Stimulated activated CD8-positive, alpha-beta memory T cell treated with anti-CD3 and anti-CD28 coated beads, Interleukin-12 subunit alpha, Interleukin-12 subunit beta, amount 100 ng/mL, for 24 hours (primary cell): ENCODE measurements around the gene HES7.

Experiments
- DNase-seq: peaks from one replicate; pipeline ENCODE4 v3.0.0-alpha.2; 2020; ENCODE audit errors: extremely low read depth

HES7 gene

DNA sequence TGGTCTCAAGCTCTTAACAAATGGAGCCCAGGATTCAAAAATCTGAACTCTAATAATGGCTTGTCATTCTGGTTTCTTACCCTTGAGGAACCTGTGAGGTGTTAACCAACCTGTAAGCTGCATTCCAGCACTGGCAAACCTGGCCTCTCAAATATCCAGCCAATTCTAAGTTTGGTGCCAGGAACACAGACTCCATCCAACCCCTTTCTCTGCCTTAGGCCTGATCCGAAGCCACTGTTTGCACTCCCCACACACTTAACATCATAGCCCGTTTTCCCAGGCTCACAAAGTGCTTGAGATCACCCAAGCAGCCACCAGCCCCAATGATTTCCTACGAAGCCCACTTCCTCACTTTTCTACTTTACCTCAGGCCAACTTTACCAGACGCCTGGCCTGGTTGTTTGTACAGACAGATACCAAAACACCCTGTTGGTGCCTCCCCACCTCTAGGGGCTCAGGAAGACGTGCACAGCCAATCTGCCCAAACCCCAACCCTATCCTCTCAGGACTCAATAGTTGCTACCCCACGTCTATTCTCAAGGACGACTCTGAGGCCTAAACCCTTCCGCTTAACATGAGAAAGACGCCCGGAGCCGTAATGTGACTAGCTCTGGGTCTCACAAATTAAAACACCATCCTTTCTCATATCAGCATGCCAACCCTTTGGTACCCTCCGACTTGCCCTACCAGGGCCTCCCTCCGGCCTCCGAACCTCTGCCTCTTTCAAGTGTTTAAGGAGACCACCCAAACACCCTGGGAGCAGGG is 31.5 kb upstream of the HES7 start:
- DNase-seq: no peak

DNA sequence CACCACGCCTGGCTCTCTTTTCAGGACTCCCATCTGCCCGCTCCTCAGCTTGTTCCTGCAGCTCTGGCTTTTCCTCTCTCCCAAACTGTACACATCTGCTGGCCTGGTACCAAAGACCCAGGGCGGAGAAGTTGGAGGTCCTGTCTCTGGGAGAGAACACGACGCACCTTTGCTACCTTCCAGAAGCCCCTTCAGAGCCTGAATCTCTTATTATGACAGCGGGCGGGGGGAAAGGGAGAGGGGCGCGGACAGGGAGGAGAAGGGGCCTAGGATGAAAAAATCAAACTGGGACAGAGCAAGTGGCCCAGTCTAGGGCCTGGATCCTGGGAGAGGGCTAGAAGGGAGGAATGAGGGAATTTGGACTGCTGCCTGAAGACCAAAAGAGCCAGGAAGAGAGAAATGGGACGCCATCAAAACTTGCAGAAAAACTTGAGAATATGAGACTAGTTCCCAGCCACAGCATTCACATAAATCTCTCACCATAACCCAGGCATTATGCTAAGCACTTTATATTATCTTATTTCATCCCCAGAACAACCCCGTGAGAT is 30.8 kb upstream of the HES7 start:
- DNase-seq: no peak

DNA sequence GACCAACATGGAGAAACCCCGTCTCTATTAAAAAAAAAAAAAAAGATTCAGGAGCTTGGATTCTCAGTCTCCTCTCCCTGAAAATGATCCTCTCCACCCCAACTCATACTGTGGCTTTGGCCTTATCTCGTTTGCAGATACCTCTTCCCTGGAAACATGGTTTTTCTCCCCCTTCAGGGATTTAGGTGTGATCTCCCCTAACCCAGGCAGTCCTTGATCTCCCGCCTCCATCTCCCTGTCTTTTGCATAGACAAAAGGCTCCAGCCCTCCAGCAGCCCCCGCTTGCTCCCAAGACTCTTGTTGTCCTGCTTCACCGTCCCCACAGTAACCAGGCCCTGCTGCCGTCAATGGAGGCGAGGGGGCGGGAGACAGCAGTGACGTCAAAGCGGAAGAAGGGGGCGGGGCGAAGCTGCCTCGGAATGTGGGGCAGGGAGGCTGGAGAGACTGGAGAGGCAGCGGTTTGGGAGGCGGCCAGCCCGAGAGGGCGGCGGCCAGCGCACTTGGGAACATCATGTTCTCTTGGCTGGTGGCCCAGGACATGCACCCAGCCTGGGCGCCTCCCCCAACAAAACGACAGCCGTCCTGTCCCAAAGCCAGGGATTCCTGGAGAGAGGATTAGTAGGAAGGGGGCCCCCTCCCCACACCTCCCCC is 30.2 kb upstream of the HES7 start:
- DNase-seq: peak; percentile 61

DNA sequence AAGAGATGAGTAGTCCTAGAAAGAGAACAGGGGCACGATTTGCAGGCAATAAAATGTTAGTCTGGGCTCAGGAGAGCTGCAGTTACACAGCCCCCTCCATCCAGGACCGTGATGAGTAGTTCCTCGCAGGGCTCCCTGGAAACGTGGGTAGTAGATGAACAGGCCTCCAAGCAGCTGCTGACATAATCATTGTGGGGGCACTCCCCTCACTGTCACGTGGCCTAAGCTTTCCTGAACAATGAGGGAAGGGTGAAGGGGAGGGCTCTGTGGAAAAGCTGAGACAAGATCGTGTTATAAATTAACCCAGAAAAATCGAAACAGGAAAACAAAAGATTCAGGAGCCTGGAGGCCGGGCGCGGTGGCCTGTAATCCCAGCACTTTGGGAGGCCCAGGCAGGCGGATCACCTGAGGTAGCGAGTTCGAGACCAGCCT is 29.6 kb upstream of the HES7 start:
- no peak for DNase-seq

DNA sequence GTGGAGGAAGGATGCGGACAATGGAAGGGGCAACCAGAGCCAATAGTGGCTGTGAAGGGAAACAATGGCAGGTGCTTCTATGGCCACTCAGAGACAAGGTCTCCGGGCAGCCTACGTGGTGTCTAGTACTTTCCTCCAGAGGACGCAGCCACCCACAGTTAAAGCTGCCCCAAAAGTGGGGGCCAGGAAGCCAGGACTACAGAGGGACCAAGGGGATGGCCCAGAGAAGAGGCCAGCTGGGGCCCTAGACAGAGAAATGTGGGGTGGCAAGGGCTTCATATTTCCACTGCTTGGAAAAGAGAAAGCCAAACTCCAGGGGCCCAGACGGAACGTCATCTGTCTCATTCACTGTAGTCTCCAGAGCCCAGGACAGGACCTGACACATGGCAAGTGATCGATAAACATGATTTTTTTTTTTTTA is 29.1 kb upstream of the HES7 start:
- no peak for DNase-seq

GRCh38 chr17:8152112-8152775 is 28.3 kb upstream of the HES7 start, which contains the start of gene PER1:
TSS of gene PER1 (minus strand) at chr17:8152404. CDS start at chr17:8150706, 1,698 bp downstream.
- peak; percentile 71 for DNase-seq

- no peak for DNase-seq
Observed at GRCh38 chr17:8151641-8152111, 27.8 kb upstream of the HES7 start.

- peak; percentile 70 for DNase-seq
Observed at GRCh38 chr17:8151120-8151640, 27.3 kb upstream of the HES7 start.

DNA sequence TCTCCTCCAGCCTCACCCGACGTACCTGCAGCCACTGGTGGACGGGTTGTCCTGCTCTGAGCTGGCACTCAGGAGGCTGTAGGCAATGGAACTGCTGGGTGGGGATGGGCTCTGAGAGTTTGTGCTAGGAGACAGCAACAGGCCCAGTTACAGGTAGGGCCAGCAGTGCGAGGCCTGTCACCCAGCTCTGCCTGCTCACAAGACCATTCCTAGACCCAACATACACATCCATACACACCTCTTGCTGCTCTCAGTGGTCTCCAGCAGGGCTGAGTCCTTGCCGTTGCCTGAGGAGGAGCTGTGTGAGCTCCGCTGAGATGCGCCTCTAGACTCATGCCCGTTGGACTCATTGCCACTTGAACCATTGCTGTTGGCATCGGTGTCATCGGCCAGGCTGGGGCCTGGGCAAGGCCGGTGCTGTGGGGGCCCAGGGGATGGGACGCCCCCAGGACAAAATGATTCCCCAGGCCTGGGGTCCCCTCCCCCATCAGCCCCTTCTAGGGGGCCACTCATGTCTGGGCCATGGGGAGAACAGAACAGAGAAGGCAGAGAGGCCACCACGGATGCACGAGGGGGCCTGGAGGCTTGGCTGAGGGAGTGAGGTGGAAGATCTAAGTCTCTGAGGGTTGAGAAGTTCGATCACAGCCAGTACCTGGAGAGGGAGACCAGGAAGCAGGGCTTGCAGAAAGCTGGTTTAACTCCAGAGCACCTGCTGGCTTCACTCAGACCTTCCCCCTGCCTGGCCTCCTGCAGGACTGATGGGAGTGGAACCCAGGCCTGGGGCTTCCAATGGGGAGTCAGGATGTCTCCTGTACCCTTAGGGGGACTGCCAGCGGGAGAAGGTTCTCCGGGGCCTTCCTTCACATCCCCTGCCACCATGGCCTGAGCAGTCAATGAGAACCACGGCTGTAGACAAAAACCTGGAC is 26.6 kb upstream of the HES7 start:
- no peak for DNase-seq

DNA sequence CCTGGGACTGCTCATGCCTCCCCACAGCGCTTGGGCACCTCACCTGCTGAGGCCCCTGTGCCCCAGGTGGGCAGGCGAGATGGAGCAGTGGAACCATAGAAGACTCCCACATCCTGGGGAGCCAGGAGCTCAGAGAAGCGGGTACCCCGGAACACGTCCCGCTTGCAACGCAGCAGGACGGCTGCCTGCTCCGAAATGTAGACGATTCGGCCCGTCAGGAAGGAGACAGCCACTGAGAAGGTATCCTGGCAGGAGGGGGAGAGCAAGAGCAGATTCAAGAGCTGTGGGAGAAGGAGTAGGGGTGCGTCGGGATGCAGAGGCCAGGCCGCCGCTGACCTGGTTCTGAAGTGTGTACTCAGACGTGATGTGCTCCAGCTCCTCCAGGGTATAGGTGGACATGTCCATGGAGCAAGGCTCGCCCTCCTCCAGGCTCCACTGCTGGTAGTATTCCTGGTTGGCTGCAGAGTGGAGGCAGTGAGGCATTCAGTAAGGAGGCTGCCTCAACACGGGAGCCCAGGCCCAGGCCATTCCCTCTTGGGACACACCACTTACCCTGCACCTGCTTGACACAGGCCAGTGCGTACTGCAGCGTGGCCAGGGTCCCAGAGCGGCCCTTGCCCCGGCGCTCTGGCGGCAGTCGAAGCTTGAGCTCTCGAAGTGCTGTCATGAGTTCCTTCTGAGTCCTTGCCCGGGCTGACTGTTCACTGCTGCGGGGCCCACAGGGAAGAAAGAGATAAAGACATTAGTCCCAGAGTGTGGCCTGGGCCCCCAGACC is 25.7 kb upstream of the HES7 start:
- DNase-seq: no peak

DNA sequence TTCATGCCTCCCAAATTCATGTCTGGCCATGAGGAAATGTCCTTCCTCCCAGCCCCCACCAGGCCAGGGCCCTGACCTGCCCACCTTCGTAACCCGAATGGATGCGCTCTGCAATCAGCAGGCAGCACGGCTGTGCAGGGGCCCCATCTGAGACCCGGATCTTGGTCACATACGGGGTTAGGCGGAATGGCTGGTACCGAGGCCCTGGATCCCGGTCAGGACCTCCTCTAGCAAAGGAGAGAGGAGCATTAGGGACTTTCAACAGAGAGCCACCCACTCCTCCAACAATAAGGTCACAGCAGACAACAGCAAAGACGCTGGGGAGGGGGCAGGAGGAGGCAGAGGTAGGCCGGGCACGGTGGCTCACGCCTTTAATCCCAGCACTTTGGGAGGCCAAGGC is 24.7 kb upstream of the HES7 start:
- DNase-seq: no peak

- DNase-seq: no peak
Observed at GRCh38 chr17:8147805-8148404, 24.0 kb upstream of the HES7 start.

GRCh38 chr17:8147141-8147804 is 23.4 kb upstream of the HES7 start:
- no peak for DNase-seq

- DNase-seq: no peak
Observed at GRCh38 chr17:8146381-8147140, 22.7 kb upstream of the HES7 start.

DNA sequence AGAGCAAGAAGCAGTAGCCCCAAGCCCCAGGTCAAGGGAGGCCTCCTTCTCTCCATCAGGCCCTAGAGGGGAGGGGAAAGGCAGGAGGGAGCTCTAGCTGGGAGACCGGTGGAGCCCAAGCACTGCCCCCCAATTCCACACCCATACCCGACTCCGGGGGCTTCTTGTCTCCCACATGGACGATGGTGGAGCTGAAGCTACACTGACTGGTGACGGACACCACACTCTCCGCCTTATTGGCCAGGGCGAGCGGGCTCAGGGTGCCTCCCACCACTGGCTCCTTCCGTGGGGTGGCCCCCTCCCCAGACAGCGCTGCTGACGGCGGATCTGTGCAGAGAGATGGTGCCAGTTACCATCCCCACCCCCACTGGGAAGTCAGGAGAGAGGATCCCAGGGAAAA is 21.9 kb upstream of the HES7 start:
- DNase-seq: no peak

DNA sequence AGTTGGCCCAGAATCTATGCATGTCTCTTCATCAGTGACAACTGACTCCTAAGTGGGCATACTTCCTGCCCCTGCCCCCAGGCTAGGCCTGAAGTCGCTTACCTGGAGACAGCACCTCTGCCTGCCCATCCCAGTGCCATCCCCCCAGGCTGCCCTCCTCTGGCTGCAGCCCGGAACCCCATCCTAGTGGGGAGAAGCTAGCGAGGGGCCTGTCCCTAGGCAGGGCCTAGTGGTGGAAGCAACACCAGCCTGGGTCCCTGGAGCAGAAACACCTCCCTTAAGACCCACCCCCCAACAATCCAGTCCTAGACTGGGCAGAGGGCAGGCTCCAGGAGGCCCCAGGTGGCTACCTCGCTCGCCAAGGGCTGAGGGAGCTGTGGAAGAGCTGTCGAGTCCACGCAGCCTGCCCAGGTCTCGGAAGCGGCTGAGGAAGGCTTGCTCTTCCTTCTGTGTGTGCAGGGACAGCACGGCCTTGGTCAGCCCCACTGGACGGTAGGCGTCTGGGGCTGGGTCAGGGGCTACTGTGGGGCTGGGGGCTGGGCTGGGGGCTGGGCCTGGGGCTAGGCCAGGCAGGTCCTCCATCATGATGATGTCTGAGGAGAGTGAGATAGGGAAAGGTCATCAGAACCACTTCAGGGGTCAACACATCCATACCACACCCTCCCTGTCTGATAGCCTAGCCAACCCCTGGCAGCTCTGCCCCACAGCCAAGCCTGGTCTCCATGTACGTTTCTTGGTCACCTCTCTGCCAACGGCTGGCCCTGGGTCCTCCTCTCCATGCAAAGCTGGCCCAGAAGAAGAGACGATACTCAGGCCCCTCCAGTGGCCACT is 20.7 kb upstream of the HES7 start:
- DNase-seq: no peak

- no peak for DNase-seq
Observed at GRCh38 chr17:8143581-8144400, 19.9 kb upstream of the HES7 start.
